ENCODE data around the gene ARID5B.

ARID5B gene

DNA sequence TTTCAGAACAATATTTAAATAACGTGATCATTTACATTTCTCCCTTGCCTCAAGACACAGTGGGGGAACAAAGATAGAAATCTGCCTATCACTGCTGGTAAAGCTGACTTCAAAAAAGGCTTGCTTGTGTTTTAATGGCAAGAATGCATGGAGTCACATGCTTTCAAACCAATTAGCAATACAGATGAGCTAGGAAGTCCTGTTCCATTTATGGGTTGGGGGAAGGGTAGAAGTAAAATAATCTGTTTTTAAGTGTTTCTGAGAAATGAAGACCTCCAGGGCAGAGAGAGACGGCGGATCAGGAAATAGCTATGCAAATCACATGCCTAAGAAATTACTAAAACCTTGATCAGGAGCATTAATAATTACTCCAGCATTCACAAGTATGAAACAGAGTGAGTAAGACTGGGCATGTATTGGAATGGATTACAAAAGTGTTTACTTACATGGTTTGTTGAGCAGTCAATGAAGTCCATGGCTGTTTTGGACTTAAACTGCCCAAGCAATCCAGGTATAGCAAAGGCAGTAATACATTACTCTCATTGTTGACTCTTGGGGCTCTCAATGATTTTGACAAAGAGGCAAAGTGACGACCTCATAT lies 142.0 kb downstream of the ARID5B start:
- TF ChIP-seq FOXP2 (optimal IDR thresholded peaks at IDR 0.05; ENCODE audit: borderline replicate concordance, extremely low read depth, extremely low read length, insufficient read depth) (no peak), SIN3A (IDR thresholded peaks at IDR 0.05; ENCODE audit: borderline replicate concordance, insufficient read depth, low read length) (no peak), POLR2AphosphoS5 (IDR thresholded peaks at IDR 0.05; ENCODE audit: low read depth, low read length) (no peak), TAF1 (IDR thresholded peaks at IDR 0.05; ENCODE audit: borderline replicate concordance, insufficient read depth, low read length) (no peak)
- TF ChIP-seq, protein P1, sequence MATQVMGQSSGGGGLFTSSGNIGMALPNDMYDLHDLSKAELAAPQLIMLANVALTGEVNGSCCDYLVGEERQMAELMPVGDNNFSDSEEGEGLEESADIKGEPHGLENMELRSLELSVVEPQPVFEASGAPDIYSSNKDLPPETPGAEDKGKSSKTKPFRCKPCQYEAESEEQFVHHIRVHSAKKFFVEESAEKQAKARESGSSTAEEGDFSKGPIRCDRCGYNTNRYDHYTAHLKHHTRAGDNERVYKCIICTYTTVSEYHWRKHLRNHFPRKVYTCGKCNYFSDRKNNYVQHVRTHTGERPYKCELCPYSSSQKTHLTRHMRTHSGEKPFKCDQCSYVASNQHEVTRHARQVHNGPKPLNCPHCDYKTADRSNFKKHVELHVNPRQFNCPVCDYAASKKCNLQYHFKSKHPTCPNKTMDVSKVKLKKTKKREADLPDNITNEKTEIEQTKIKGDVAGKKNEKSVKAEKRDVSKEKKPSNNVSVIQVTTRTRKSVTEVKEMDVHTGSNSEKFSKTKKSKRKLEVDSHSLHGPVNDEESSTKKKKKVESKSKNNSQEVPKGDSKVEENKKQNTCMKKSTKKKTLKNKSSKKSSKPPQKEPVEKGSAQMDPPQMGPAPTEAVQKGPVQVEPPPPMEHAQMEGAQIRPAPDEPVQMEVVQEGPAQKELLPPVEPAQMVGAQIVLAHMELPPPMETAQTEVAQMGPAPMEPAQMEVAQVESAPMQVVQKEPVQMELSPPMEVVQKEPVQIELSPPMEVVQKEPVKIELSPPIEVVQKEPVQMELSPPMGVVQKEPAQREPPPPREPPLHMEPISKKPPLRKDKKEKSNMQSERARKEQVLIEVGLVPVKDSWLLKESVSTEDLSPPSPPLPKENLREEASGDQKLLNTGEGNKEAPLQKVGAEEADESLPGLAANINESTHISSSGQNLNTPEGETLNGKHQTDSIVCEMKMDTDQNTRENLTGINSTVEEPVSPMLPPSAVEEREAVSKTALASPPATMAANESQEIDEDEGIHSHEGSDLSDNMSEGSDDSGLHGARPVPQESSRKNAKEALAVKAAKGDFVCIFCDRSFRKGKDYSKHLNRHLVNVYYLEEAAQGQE (IDR thresholded peaks at IDR 0.05; ENCODE audit: insufficient read depth in 1 of 2, low read depth in 2 of 2, low read length in 2 of 2) = no peak

DNA sequence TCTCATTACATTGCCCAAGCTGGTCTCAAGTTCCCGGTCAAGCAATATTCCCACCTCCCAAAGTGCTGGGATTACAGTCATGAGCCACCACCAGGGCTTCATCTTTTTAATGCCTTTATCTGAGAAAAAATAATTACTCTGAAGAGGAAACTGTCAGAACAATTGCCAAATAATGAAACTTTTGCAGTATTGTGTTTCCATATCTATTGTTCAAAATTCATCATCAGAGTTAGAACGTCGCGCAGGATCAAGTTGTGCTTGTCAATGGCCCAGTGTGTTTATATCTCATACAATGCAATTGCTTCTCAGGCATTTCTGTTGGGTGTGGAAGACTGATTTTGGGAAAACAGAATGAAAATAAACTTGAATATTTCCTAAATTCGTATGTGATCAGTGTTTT lies 143.1 kb downstream of the ARID5B start:
- TF ChIP-seq FOXP2 (optimal IDR thresholded peaks at IDR 0.05; ENCODE audit: borderline replicate concordance, extremely low read depth, extremely low read length, insufficient read depth) (no peak), POLR2AphosphoS5 (IDR thresholded peaks at IDR 0.05; ENCODE audit: low read depth, low read length) (no peak), TAF1 (IDR thresholded peaks at IDR 0.05; ENCODE audit: borderline replicate concordance, insufficient read depth, low read length) (no peak), SIN3A (IDR thresholded peaks at IDR 0.05; ENCODE audit: borderline replicate concordance, insufficient read depth, low read length) (no peak)
- TF ChIP-seq, protein P1 (IDR thresholded peaks at IDR 0.05; ENCODE audit: insufficient read depth in 1 of 2, low read depth in 2 of 2, low read length in 2 of 2) = no peak

DNA sequence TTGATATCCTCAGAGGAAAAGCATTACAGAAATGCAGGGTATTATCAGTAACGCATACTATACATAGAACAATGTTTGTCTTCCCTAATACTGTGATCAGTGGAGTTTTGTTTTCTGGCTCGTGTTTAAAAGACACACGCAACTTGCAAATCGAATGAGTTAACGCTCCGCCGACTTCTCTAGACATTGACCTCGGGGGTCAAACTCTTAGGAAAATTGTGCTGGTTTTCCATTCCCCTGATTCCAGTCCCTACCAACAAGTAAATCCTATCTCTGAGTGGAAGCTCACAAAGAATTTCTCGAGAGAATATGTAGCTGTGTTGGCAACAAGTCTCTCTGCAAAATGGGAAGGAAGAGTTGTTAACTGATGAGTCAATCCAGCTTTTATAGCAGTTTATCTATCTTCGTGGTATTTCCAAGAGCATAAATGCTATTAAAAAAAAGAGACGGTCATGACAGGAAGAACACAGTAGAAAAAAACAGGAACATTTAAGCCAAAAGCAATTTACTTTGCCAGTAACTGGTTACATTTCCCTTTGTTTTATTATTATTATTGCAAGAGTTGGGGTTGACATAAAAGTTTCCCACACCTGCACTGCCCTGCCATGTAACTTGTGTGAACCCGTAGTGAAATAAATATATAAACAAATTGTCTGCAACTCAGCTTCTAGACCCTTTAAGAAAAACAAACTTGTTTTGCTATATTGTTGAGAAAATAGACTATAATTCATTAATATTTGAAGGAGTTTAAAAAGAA lies 144.4 kb downstream of the ARID5B start:
- TF ChIP-seq TAF1 (IDR thresholded peaks at IDR 0.05; ENCODE audit: borderline replicate concordance, insufficient read depth, low read length) = no peak
- TF ChIP-seq SIN3A (IDR thresholded peaks at IDR 0.05; ENCODE audit: borderline replicate concordance, insufficient read depth, low read length) = no peak
- no peak for TF ChIP-seq FOXP2 (optimal IDR thresholded peaks at IDR 0.05; ENCODE audit: borderline replicate concordance, extremely low read depth, extremely low read length, insufficient read depth)
- TF ChIP-seq POLR2AphosphoS5 (IDR thresholded peaks at IDR 0.05; ENCODE audit: low read depth, low read length) = no peak
- TF ChIP-seq, protein P1 (IDR thresholded peaks at IDR 0.05; ENCODE audit: insufficient read depth in 1 of 2, low read depth in 2 of 2, low read length in 2 of 2) = no peak

DNA sequence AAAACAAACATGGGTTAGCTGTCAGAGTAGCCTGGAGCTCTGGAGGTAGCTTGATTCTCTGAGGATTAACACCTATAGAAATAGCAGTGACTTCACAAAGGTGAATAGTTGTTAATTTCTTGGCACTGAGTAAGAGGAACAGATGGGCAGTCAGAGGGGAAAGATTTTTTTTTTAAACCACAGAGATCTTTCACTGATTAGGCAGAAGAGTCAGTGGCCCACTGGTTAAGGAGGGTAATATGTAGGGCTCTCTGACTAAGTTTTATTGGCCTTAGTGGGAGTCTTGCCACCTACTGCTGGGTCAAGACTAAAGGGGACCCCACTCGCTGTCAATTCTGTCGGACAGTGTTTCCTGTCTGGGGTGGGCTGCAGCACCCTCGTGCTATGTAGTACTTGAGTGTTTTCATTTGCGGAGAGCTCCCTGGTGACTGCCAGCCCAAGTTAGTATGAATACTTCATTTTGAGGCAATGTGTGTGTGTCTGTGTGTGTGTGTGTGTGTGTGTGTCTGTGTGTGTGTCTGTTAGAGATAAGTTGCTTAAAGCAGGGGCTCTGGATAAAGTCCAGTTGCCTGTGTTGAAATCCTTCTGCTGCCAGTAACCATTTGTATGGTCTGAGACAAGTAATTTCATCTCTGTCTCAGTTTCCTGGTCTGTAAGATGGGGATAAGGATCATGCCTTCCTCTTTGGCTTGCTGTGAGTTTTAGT lies 145.2 kb downstream of the ARID5B start:
- TF ChIP-seq TAF1 (IDR thresholded peaks at IDR 0.05; ENCODE audit: borderline replicate concordance, insufficient read depth, low read length) = no peak
- TF ChIP-seq SIN3A (IDR thresholded peaks at IDR 0.05; ENCODE audit: borderline replicate concordance, insufficient read depth, low read length) = no peak
- TF ChIP-seq POLR2AphosphoS5 (IDR thresholded peaks at IDR 0.05; ENCODE audit: low read depth, low read length) = no peak
- TF ChIP-seq FOXP2 (optimal IDR thresholded peaks at IDR 0.05; ENCODE audit: borderline replicate concordance, extremely low read depth, extremely low read length, insufficient read depth) = no peak
- TF ChIP-seq, protein P1 (IDR thresholded peaks at IDR 0.05; ENCODE audit: insufficient read depth in 1 of 2, low read depth in 2 of 2, low read length in 2 of 2) = no peak

Data from PFSK-1 (cell line).